AG04450 (cell line): ENCODE data around the gene SMOC1. TPM values are rescaled to one million over a fixed set of nuclear protein-coding genes. Genes with fewer than 3 reads are reported as not detected.

Experiments
- CTCF ChIA-PET: fragments of 300-600, 350-600 bp; formaldehyde crosslinking; extraction: SDS; loops from one replicate; lab custom pipeline; 2022; ENCODE audit warnings: antibody characterized with exemption, inconsistent platforms; lab: Charles Lee
- POLR2A ChIA-PET: fragments of 350-600 bp; formaldehyde crosslinking; extraction: SDS; loops from one replicate; lab custom pipeline; 2021; ENCODE audit warnings: antibody characterized with exemption, inconsistent platforms; lab: Yijun Ruan, JAX
- DNase-seq: peaks from one replicate; pipeline ENCODE4 v3.0.0-alpha.2; 2011; ENCODE audit warnings: low read depth, low spot score
- H3K27ac ChIP-seq: one replicate; pipeline ENCODE4 v1.5.1; 2012; ENCODE audit warnings: low read depth, low read length, control low read depth
- H3K27me3 ChIP-seq: one replicate; pipeline ENCODE4 v1.6.0; 2012; ENCODE audit warnings: low read length; ENCODE audit not compliant: control insufficient read depth, insufficient read depth
- H3K4me3 ChIP-seq: 2 replicates; pipeline ENCODE4 v1.5.1; 2011; ENCODE audit warnings: mild to moderate bottlenecking, low read depth, low read length, control low read depth
- H3K9me3 ChIP-seq: 2 replicates; pipeline ENCODE4 v1.5.1; 2012; ENCODE audit warnings: low read length; ENCODE audit not compliant: control insufficient read depth, insufficient read depth
- polyA plus RNA-seq: library from polyadenylated mRNA; depleted of rRNA; stranded (reverse); fragments of >200 nt; gene quantifications from 2 replicates; pipeline ENCODE4 v1.2.3, GENCODE V29; 2011
- TF ChIP-seq, protein P1 (sequence below): IDR thresholded peaks from 2 replicates; pipeline ENCODE4 v1.5.1; 2011; ENCODE audit warnings: low read depth, low read length, control low read depth, inconsistent platforms

SMOC1 gene
- polyA plus RNA-seq, 1 experiment, result 19.2 TPM

- H3K27ac ChIP-seq, result no peak overlapping the region
- DNase-seq, result no peak
- CTCF ChIA-PET, result no interaction called here
Measured at GRCh38 chr14:70061108-70061507, 181.9 kb downstream of the SMOC1 start.

GRCh38 chr14:70064136-70064865 lies 185.1 kb downstream of the SMOC1 start:
- CTCF ChIA-PET, result interaction anchor here (1.9 to 2.3 kb wide), 3 partner anchors 9 to 246 kb away, joined by 7 to 12 read pairs (median 12); no protein-coding TSS in a partner anchor
- Histone ChIP-seq H3K27me3 (peaks cover 12% of the 10 kb centered on the region), H3K9me3 (no peaks in the 10 kb centered on the region), H3K4me3 (no peak overlapping the region), H3K27ac (no peak overlapping the region)
- TF ChIP-seq, protein P1, sequence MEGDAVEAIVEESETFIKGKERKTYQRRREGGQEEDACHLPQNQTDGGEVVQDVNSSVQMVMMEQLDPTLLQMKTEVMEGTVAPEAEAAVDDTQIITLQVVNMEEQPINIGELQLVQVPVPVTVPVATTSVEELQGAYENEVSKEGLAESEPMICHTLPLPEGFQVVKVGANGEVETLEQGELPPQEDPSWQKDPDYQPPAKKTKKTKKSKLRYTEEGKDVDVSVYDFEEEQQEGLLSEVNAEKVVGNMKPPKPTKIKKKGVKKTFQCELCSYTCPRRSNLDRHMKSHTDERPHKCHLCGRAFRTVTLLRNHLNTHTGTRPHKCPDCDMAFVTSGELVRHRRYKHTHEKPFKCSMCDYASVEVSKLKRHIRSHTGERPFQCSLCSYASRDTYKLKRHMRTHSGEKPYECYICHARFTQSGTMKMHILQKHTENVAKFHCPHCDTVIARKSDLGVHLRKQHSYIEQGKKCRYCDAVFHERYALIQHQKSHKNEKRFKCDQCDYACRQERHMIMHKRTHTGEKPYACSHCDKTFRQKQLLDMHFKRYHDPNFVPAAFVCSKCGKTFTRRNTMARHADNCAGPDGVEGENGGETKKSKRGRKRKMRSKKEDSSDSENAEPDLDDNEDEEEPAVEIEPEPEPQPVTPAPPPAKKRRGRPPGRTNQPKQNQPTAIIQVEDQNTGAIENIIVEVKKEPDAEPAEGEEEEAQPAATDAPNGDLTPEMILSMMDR, result no peak
- POLR2A ChIA-PET, result no interaction called here
- no peak for DNase-seq

More at GRCh38 chr14:70061108-70061507, 181.9 kb downstream of the SMOC1 start:
- H3K4me3 ChIP-seq, result no peak overlapping the region
- H3K9me3 ChIP-seq, result no peaks in the 10 kb centered on the region
- POLR2A ChIA-PET, result no interaction called here
- H3K27me3 ChIP-seq, result peaks cover 10% of the 10 kb centered on the region
- TF ChIP-seq, protein P1, result no peak

GRCh38 chr14:70067810-70068209 lies 188.6 kb downstream of the SMOC1 start:
- POLR2A ChIA-PET, result no interaction called here
- CTCF ChIA-PET, result interaction anchor here (0.9 kb wide), 1 partner anchor 22 kb away, joined by 3 read pairs; no protein-coding TSS in a partner anchor
- no peak for DNase-seq
- no peaks in the 10 kb centered on the region for H3K9me3 ChIP-seq
- TF ChIP-seq, protein P1, result no peak
- H3K27me3 ChIP-seq, result peaks cover 15% of the 10 kb centered on the region
- no peak overlapping the region for H3K27ac ChIP-seq
- H3K4me3 ChIP-seq, result no peak overlapping the region

DNA sequence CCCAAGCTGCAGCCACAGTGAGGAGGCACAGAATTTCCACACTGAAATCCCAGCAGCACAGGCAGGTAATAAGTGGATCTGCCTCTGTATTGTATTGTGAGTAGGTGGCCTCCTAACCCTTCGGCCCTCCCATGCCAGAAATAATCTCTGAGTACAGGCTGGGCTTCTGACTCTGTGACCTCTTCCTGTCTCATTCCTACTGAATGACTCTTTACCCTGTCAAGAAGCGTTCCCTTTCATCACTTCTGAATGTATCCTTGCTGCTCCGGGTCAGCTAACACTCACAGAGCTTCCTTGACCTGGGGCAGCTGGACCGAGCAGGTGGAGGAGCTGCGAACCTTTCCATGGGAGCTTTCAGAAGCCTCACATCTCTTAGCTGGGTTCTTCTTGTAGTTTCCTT lies 190.0 kb downstream of the SMOC1 start:
- Histone ChIP-seq H3K9me3 (no peaks in the 10 kb centered on the region), H3K27ac (no peak overlapping the region), H3K4me3 (no peak overlapping the region), H3K27me3 (peaks cover 10% of the 10 kb centered on the region)
- DNase-seq, result no peak
- TF ChIP-seq, protein P1, result no peak
- ChIA-PET CTCF (interaction anchor here (0.8 to 1.4 kb wide), 2 partner anchors 18 to 23 kb away, joined by 3 read pairs; no protein-coding TSS in a partner anchor), POLR2A (no interaction called here)

GRCh38 chr14:70073924-70074566 lies 194.8 kb downstream of the SMOC1 start:
- Histone ChIP-seq H3K27me3 (peaks cover 10% of the 10 kb centered on the region), H3K4me3 (no peak overlapping the region), H3K27ac (no peak overlapping the region), H3K9me3 (no peaks in the 10 kb centered on the region)
- peak; percentile 24 for DNase-seq
- TF ChIP-seq, protein P1, result peak; percentile 89
- CTCF ChIA-PET, result interaction anchor here (0.6 to 5.8 kb wide), 26 partner anchors 9 to 265 kb away, joined by 3 to 78 read pairs (median 4); no protein-coding TSS in a partner anchor
- POLR2A ChIA-PET, result interaction anchor here (1.1 kb wide), 1 partner anchor 255 kb away, joined by 3 read pairs; no protein-coding TSS in a partner anchor
